Testis (tissue), 2 donors: ENCODE measurements around the gene CSH2.
"Not testable (repeated sequence)": the region's sequence is repeated elsewhere in the genome, so short reads cannot be mapped to it uniquely, and the experiment has no call there.

ENCODE experiments used
- POLR2A ChIP-seq: fragments of 450-650 bp; IDR thresholded peaks from one replicate; pipeline ENCODE4 v1.6.1; 2017; ENCODE audit warnings: antibody characterized with exemption, mild to moderate bottlenecking, moderate library complexity
- TF ChIP-seq, protein P1 (sequence below), 3 experiments: fragments of 450-650 bp in 2 of 3; fragments of 200-600 bp in 1 of 3; sonication (generic) in 1 of 3; IDR thresholded peaks; one replicate each; pipeline ENCODE4 v1.5.1; 2016 to 2019; ENCODE audit warnings: antibody characterized with exemption in 3 of 3, mild to moderate bottlenecking in 2 of 3, moderate library complexity in 1 of 3

- TF ChIP-seq, protein P1, sequence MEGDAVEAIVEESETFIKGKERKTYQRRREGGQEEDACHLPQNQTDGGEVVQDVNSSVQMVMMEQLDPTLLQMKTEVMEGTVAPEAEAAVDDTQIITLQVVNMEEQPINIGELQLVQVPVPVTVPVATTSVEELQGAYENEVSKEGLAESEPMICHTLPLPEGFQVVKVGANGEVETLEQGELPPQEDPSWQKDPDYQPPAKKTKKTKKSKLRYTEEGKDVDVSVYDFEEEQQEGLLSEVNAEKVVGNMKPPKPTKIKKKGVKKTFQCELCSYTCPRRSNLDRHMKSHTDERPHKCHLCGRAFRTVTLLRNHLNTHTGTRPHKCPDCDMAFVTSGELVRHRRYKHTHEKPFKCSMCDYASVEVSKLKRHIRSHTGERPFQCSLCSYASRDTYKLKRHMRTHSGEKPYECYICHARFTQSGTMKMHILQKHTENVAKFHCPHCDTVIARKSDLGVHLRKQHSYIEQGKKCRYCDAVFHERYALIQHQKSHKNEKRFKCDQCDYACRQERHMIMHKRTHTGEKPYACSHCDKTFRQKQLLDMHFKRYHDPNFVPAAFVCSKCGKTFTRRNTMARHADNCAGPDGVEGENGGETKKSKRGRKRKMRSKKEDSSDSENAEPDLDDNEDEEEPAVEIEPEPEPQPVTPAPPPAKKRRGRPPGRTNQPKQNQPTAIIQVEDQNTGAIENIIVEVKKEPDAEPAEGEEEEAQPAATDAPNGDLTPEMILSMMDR (IDR thresholded peaks at IDR 0.05): not testable (repeated sequence)
- not testable (repeated sequence) for TF ChIP-seq POLR2A
Measured at GRCh38 chr17:63892316-63893037, 19.0 kb upstream of the CSH2 start.
